Adipose tissue (tissue), 3 donors: ENCODE data around the gene CIPC. TPM values are rescaled to one million over a fixed set of nuclear protein-coding genes. Genes with fewer than 3 reads are reported as not detected.
A peak's percentile ranks its signal among the peaks of the same experiment; 100 is the strongest.

Experiments
- H3K27ac ChIP-seq: one replicate; pipeline ENCODE4 v1.5.1; 2013; ENCODE audit warnings: low read depth, low read length
- WGBS, 3 donors: extraction: QIAGEN DNeasy Blood & Tissue Kit; methylation state at CpG; one replicate each; pipeline ENCODE4 v1.1.7; 2013; 5-methylcytosine and 5-hydroxymethylcytosine counted together
- polyA plus RNA-seq, 3 donors: library from polyadenylated mRNA; stranded (reverse); fragments of 200-250 nt; gene quantifications; one replicate each; pipeline ENCODE4 v1.2.3, GENCODE V29; 2013
- donor health status: healthy with polysubstance abuse.
- donor health status: Bipolar disorder and iron deficiency.
- donor health status: healthy.

CIPC gene
- polyA plus RNA-seq, 3 donors, result 5.1 to 8.0 (median 7.7) TPM

- no peak overlapping the region for H3K27ac ChIP-seq
- 45 to 52% (median 46%) methylated on average over 11 of the region's 11 CpGs for WGBS, 3 donors
Observed at GRCh38 chr14:77067632-77068516, 30.2 kb upstream of the CIPC start.

- no peak overlapping the region for H3K27ac ChIP-seq
- 40 to 69% (median 61%) methylated on average over 5 of the region's 5 CpGs for WGBS, 3 donors
Observed at GRCh38 chr14:77068517-77069200, 29.4 kb upstream of the CIPC start.

- 81 to 89% (median 86%) methylated on average over 7 of the region's 7 CpGs for WGBS, 3 donors
- no peak overlapping the region for H3K27ac ChIP-seq
Observed at GRCh38 chr14:77069551-77069950, 28.5 kb upstream of the CIPC start.

- WGBS, 3 donors, result 64 to 90% (median 71%) methylated on average over 3 of the region's 3 CpGs
- H3K27ac ChIP-seq, result no peak overlapping the region
Observed at GRCh38 chr14:77071938-77072388, 26.1 kb upstream of the CIPC start.

GRCh38 chr14:77074969-77075368 is 23.1 kb upstream of the CIPC start:
- peak overlapping the region; percentile 86 for H3K27ac ChIP-seq

GRCh38 chr14:77076113-77076631 is 21.9 kb upstream of the CIPC start:
- H3K27ac ChIP-seq, result peak overlapping the region; percentile 69
- WGBS, 3 donors, result 18 to 42% (median 19%) methylated on average over 10 of the region's 10 CpGs

GRCh38 chr14:77077040-77077439 is 21.0 kb upstream of the CIPC start:
- WGBS, 3 donors, result 88 to 96% (median 94%) methylated on average over 3 of the region's 3 CpGs
- H3K27ac ChIP-seq, result no peak overlapping the region

GRCh38 chr14:77082356-77082755 is 15.7 kb upstream of the CIPC start:
- H3K27ac ChIP-seq, result no peak overlapping the region
- WGBS, 3 donors, result 95 to 97% (median 96%) methylated on average over 3 of the region's 3 CpGs

GRCh38 chr14:77083082-77083481 is 15.0 kb upstream of the CIPC start:
- 62 to 91% (median 72%) methylated on average over 3 of the region's 3 CpGs for WGBS, 3 donors
- H3K27ac ChIP-seq, result no peak overlapping the region

- no peak overlapping the region for H3K27ac ChIP-seq
- WGBS, 3 donors, result 50 to 71% (median 58%) methylated on average over 5 of the region's 5 CpGs
Observed at GRCh38 chr14:77084985-77085384, 13.1 kb upstream of the CIPC start.

GRCh38 chr14:77085538-77085937 is 12.5 kb upstream of the CIPC start:
- H3K27ac ChIP-seq, result no peak overlapping the region
- WGBS, 3 donors, result 78 to 84% (median 82%) methylated on average over 4 of the region's 4 CpGs

- no peak overlapping the region for H3K27ac ChIP-seq
- 94 to 96% (median 96%) methylated on average over 3 of the region's 3 CpGs for WGBS, 3 donors
Observed at GRCh38 chr14:77086017-77086727, 11.9 kb upstream of the CIPC start.

GRCh38 chr14:77086951-77087350 is 11.1 kb upstream of the CIPC start:
- WGBS, 3 donors, result 92 to 96% (median 93%) methylated on average over 6 of the region's 6 CpGs
- H3K27ac ChIP-seq, result no peak overlapping the region

GRCh38 chr14:77087631-77088030 is 10.4 kb upstream of the CIPC start:
- WGBS, 3 donors, result 70 to 74% (median 72%) methylated on average over 3 of the region's 3 CpGs
- H3K27ac ChIP-seq, result no peak overlapping the region

- H3K27ac ChIP-seq, result no peak overlapping the region
- 35 to 79% (median 70%) methylated on average over 5 of the region's 5 CpGs for WGBS, 3 donors
Observed at GRCh38 chr14:77088219-77088618, 9.8 kb upstream of the CIPC start.

GRCh38 chr14:77088645-77089044 is 9.4 kb upstream of the CIPC start:
- 81 to 88% (median 84%) methylated on average over 2 of the region's 2 CpGs for WGBS, 3 donors
- H3K27ac ChIP-seq, result no peak overlapping the region

- no peak overlapping the region for H3K27ac ChIP-seq
Observed at GRCh38 chr14:77091518-77091917, 6.5 kb upstream of the CIPC start.

- H3K27ac ChIP-seq, result no peak overlapping the region
- WGBS, 3 donors, result 81 to 90% (median 86%) methylated on average over 3 of the region's 3 CpGs
Observed at GRCh38 chr14:77092676-77093075, 5.4 kb upstream of the CIPC start.
